Dermis microvascular lymphatic vessel endothelial cell (primary cell): ENCODE results near the gene C2CD3. TPM values are rescaled to one million over a fixed set of nuclear protein-coding genes. Genes with fewer than 3 reads are reported as not detected.

Experiments used
- DNase-seq, 2 donors: peaks; one replicate each; pipeline versions ENCODE4 v3.0.0 to v3.0.0-alpha.2; 2010; ENCODE audit warnings: low read depth in 2 of 2
- total RNA-seq: library from RNA; depleted of rRNA; stranded (reverse); fragments of >200 nt; gene quantifications from 2 replicates; pipeline ENCODE4 v1.2.1, GENCODE V29; 2014

C2CD3 gene
- total RNA-seq, 1 donor from 2014 or later, result 7.1 TPM

GRCh38 chr11:74020539-74020938 lies 150.3 kb downstream of the C2CD3 start:
- DNase-seq, result peak in 1 of 2 donors; percentile 14

DNA sequence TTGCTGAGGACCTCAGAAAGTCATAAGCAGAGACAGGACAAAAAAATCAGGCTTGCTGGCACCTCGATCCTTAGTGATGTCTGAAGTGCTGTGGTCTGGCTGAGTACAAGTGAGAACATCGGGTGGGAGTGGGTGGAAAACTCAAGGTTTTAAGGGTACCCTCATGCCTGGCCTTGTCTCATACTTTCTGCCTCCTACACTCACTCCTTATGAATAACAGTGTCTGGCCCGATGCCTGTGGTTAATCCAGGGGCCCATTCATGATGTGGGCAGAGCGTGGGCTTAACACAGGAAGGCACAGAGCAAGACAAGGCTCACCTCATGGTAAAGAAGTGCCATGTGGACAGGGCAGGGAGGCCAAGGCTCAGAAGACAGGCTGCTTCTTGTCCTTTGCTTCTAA lies 150.9 kb downstream of the C2CD3 start:
- DNase-seq, result no peak

GRCh38 chr11:74019104-74019738 lies 151.6 kb downstream of the C2CD3 start:
- DNase-seq, result no peak

GRCh38 chr11:74018331-74019005 lies 152.3 kb downstream of the C2CD3 start:
- DNase-seq, result peak; percentile 42 to 63

GRCh38 chr11:74017631-74018030 lies 153.2 kb downstream of the C2CD3 start:
- DNase-seq, result no peak

- no peak for DNase-seq
Observed at GRCh38 chr11:74015919-74016684, 154.7 kb downstream of the C2CD3 start.

DNA sequence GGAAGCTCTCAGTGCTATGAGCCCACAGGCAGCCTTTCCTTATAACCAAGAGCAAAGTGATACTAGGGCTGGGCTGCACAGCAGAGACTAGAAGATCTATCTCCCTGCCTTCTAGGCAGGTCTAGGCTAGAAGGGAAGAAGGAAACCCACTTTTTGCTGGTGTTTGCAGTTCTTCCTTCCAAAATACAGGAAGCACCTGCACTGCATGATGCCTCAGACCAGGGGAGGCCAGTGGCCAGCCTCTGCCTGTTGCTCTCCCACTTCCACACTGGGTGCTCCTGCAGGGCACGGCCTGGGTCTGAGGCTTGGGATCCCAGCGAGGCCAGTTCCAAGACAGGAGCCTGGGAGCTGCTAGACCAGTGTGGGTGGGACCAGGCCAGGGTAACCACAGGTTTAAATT lies 155.9 kb downstream of the C2CD3 start:
- DNase-seq, result no peak

DNA sequence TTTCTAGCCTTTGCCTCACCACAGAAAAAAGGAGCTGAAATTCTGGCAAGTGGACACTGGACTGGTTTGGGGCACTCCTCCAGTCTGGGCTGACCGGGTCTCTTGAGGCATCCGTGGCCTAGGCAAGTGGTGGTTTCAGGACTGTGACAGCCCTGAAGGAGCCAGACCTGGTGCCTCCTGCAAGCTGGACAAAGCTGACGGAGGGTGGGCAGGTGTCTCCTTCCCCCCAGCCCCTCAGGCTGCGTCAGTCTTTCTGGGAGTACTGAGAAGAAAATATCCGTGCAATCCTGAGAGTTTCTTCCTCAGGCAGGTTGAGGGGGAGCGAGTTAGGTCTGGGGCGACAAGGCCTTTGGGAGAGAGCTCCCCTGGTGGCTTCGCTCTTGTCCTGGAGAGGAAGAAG lies 157.7 kb downstream of the C2CD3 start:
- no peak for DNase-seq

- no peak for DNase-seq
Observed at GRCh38 chr11:74012074-74012809, 158.6 kb downstream of the C2CD3 start.

DNA sequence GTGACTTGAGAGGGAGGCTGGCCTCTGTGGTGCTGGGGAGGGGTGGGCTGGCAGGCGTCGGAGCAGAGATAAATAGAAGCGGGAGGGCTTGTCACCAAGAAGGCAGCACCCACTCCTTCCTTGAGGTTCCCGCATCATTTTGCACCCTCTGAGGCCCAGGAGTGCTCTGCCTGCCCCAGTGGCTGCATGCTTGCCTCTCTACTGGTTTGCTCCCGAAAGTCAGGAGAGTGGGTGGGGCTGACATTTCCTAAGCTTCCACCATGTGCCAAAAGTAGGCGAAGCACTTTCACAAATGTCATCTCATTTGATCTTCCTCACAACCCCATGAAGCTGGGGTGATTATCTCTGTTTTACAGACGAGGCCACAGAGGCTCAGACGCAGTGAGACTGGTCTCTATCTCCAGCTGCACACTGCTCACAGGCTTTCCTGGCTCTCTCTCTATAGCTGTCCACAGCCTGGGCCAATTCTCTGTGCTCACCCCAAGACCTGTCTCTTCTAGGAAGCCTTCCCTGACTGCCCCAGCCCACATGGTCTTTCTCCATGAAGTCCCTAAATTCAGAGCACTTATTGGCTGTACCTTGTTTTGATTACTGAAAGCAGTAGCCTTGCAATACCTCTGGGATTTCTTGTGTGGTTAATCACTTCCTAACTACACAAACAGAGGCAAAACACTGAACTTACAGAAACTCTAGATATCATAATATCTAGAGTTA lies 159.3 kb downstream of the C2CD3 start:
- DNase-seq, result peak in 1 of 2 donors; percentile 77

GRCh38 chr11:74010306-74011300 lies 160.2 kb downstream of the C2CD3 start:
- DNase-seq, result no peak

GRCh38 chr11:74009675-74010305 lies 161.0 kb downstream of the C2CD3 start:
- DNase-seq, result no peak

DNA sequence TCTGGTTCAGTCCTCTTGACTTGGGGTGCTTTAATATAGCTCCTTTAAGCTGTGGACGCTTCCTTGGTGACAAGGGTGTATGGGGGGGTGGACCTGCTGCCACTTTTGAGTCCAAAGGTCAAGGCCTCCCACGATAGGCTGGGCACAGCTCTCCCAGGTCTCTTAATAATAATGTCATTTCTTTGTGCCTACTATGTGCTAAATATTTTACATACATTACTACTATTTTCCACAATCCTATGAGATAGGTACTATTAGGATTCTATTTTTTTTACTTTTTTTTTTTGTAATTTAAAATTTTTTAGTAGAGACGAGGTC lies 161.6 kb downstream of the C2CD3 start:
- no peak for DNase-seq

DNA sequence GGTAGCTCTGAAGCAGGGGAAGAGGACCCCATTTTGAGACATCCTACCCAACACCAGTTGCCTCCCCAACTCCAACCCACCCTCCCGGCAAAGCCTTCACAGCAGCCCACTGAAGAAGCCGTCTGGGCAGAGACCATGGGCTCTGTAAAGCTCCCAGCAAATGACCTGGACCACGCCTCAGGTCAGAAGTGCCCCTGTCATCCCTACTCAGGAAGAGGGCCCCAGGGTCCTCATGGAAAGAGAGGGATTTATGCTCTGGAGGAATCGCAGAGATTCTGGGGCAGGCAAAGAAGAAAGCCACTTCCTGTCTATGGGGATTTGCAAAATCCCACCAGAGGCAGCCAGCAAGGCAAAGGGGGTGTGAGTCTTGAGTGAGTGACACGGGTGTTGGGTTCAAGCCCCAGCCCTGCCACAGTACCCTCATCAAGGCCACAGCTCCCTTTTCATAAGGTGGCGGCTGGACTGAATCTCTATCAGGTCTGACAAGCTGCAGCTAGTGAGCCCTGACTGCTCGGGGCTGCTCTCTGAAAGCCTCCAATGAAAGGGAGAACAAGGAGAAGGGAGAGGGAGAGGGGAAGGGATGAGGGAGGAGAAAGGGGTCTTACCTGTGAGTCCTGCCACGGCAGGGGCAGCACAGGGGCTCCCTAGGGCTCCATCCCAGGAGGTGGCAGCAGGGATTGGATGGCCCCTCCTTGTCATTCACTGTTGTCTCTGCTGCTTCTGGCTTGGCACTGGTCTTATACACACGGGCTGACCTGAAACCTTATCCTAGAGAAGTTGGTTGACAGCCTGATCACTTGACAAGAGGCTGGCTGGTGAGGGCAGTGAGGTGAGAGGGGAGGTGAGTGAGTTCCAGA lies 162.2 kb downstream of the C2CD3 start, which contains the start of gene UCP3:
UCP3 (minus strand) TSS at position 713 of the 857 bp plus-strand sequence. CDS start 2,043 bp downstream, outside the sequence.
- no peak for DNase-seq

DNA sequence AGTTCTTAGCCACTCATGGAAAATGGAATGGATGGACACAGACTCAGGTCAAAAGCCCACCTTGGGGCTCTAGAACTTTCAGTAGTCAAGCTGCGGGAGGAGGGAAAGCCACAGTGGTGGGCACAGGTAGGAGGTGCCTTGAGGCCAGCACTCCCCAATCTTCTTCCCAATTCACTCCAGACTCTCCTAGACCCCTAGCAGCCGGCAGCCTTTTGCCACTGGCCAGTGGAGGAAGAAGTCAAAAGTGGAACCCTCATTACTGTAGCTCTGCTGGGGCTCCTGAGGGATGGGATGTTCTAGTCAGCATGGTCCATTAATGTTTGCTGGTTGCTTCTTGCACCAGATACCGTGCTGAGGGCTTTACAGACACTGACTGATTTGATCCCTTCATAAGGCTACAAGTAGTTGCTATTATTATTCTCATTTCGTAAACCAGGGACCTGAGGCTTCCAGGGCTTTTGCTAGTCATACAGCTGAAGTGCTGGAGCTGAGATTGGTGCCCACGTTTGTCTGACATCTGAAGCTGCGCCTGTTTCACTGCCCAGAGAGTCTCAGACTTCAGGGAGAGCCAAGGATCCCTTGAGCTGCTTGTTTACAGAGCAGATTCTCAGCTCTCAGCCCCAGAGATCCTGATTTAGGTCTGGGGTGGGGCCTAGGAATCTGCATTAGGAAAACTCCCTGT lies 163.0 kb downstream of the C2CD3 start:
- DNase-seq, result no peak

GRCh38 chr11:74006743-74007304 lies 164.0 kb downstream of the C2CD3 start:
- DNase-seq, result no peak

DNA sequence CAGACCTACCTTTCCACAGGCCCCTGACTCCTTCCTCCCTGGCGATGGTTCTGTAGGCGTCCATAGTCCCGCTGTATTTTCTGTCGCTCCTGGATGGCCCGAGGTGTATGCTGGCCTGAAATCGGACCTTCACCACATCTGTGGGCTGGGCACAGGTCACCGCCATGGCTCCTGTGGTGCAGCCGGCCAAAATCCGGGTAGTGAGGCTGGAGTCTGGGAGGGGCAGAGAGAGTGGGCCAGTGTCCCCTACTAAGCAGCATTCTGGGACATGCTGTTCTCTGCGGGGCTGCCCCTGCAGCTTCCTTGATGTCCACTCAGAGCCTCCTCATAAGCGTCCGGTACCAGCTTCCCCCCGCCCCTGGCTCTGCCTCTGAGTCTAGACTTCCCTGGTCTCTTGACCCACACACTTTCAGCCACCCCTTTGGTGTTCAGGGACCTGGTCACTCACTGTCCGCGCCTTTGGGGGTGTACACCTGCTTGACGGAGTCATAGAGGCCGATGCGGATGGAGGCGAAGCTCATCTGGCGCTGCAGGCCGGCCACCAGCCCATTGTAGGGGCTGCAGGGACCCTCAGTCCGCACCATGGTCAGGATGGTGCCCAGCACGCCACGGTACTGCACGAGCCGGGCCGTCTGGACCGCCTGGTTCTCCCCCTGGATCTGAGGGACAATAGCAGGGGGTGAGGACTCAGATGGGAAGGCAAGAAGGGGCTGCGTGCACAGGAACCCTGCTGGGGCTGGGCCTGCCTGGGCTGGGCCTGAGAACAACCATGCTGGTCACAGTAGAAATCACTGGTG lies 164.9 kb downstream of the C2CD3 start:
- DNase-seq, result no peak
